ENCODE data around the gene LRRC4C.

The LRRC4C gene

GRCh38 chr11:40370821-40371616 lies 1088.4 kb downstream of the LRRC4C start:
- no peak overlapping the region for H3K4me3 ChIP-seq (ENCODE audit: low read depth in 1 of 2, low read length in 2 of 2)
- no peak overlapping the region for H3K9ac ChIP-seq (ENCODE audit: low read depth, low read length)
- no peak for ATAC-seq (ENCODE audit: insufficient read depth, low read depth)
- no peaks in the 10 kb centered on the region for H3K79me2 ChIP-seq (ENCODE audit: insufficient read depth, low read length)
- H3K9me3 ChIP-seq (ENCODE audit: insufficient read depth, low read length, severe bottlenecking), result no peaks in the 10 kb centered on the region
- TF ChIP-seq CTCF (IDR thresholded peaks at IDR 0.05; ENCODE audit: borderline replicate concordance, extremely low read depth, low read length, poor library complexity, severe bottlenecking), result no peak
- no peak for TF ChIP-seq EZH2 (IDR thresholded peaks at IDR 0.05; ENCODE audit: borderline replicate concordance, low read depth, low read length, severe bottlenecking)
- no peaks in the 10 kb centered on the region for H3K4me1 ChIP-seq (ENCODE audit: insufficient read depth, low read length)
- H3K36me3 ChIP-seq (ENCODE audit: insufficient read depth, low read length), result no peaks in the 10 kb centered on the region
- H2AFZ ChIP-seq (ENCODE audit: low read depth, low read length), result no peak overlapping the region
- no peak for DNase-seq
- no peaks in the 10 kb centered on the region for H4K20me1 ChIP-seq (ENCODE audit: insufficient read depth, low read length)
- no peak overlapping the region for H3K4me2 ChIP-seq (ENCODE audit: insufficient read depth, low read length)
- no peak overlapping the region for H3K27ac ChIP-seq (ENCODE audit: low read length)
- H3K27me3 ChIP-seq (ENCODE audit: insufficient read depth, low read length, poor library complexity), result no peaks in the 10 kb centered on the region

- no peaks in the 10 kb centered on the region for H3K4me1 ChIP-seq (ENCODE audit: insufficient read depth, low read length)
Observed at GRCh38 chr11:40360206-40360798, 1099.2 kb downstream of the LRRC4C start.

GRCh38 chr11:40354121-40354520 lies 1105.3 kb downstream of the LRRC4C start:
- H3K9me3 ChIP-seq (ENCODE audit: insufficient read depth, low read length, severe bottlenecking), result no peaks in the 10 kb centered on the region
- no peaks in the 10 kb centered on the region for H4K20me1 ChIP-seq (ENCODE audit: insufficient read depth, low read length)
- no peak for DNase-seq
- no peak overlapping the region for H3K4me2 ChIP-seq (ENCODE audit: insufficient read depth, low read length)
- TF ChIP-seq EZH2 (IDR thresholded peaks at IDR 0.05; ENCODE audit: borderline replicate concordance, low read depth, low read length, severe bottlenecking) (no peak), CTCF (IDR thresholded peaks at IDR 0.05; ENCODE audit: borderline replicate concordance, extremely low read depth, low read length, poor library complexity, severe bottlenecking) (no peak)
- no peak overlapping the region for H3K4me3 ChIP-seq (ENCODE audit: low read depth in 1 of 2, low read length in 2 of 2)
- H3K27me3 ChIP-seq (ENCODE audit: insufficient read depth, low read length, poor library complexity), result no peaks in the 10 kb centered on the region
- no peaks in the 10 kb centered on the region for H3K79me2 ChIP-seq (ENCODE audit: insufficient read depth, low read length)
- no peak overlapping the region for H3K9ac ChIP-seq (ENCODE audit: low read depth, low read length)
- no peaks in the 10 kb centered on the region for H3K36me3 ChIP-seq (ENCODE audit: insufficient read depth, low read length)
- no peaks in the 10 kb centered on the region for H3K4me1 ChIP-seq (ENCODE audit: insufficient read depth, low read length)
- H2AFZ ChIP-seq (ENCODE audit: low read depth, low read length), result no peak overlapping the region
- H3K27ac ChIP-seq (ENCODE audit: low read length), result no peak overlapping the region
- ATAC-seq (ENCODE audit: insufficient read depth, low read depth), result no peak

More at GRCh38 chr11:40360206-40360798, 1099.2 kb downstream of the LRRC4C start:
- TF ChIP-seq EZH2 (IDR thresholded peaks at IDR 0.05; ENCODE audit: borderline replicate concordance, low read depth, low read length, severe bottlenecking) (no peak), CTCF (IDR thresholded peaks at IDR 0.05; ENCODE audit: borderline replicate concordance, extremely low read depth, low read length, poor library complexity, severe bottlenecking) (no peak)
- ATAC-seq (ENCODE audit: insufficient read depth, low read depth) (no peak), DNase-seq (no peak)
- Histone ChIP-seq H3K79me2 (ENCODE audit: insufficient read depth, low read length) (no peaks in the 10 kb centered on the region), H3K9me3 (ENCODE audit: insufficient read depth, low read length, severe bottlenecking) (no peaks in the 10 kb centered on the region), H3K27me3 (ENCODE audit: insufficient read depth, low read length, poor library complexity) (no peaks in the 10 kb centered on the region), H3K9ac (ENCODE audit: low read depth, low read length) (no peak overlapping the region), H3K4me3 (ENCODE audit: low read depth in 1 of 2, low read length in 2 of 2) (no peak overlapping the region), H3K27ac (ENCODE audit: low read length) (no peak overlapping the region), H3K36me3 (ENCODE audit: insufficient read depth, low read length) (no peaks in the 10 kb centered on the region), H3K4me2 (ENCODE audit: insufficient read depth, low read length) (no peak overlapping the region), H4K20me1 (ENCODE audit: insufficient read depth, low read length) (no peaks in the 10 kb centered on the region), H2AFZ (ENCODE audit: low read depth, low read length) (no peak overlapping the region)
